HG03045 (cell line): Measurements from ENCODE around the gene NSG1.

Source experiments
- ATAC-seq: cut with Tn5 transposase; IDR thresholded peaks from one replicate; pipeline ENCODE4 v1.9.1; 2021; ENCODE audit warnings: mild to moderate bottlenecking, moderate library complexity; ENCODE audit not compliant: unreplicated experiment

The NSG1 gene

DNA sequence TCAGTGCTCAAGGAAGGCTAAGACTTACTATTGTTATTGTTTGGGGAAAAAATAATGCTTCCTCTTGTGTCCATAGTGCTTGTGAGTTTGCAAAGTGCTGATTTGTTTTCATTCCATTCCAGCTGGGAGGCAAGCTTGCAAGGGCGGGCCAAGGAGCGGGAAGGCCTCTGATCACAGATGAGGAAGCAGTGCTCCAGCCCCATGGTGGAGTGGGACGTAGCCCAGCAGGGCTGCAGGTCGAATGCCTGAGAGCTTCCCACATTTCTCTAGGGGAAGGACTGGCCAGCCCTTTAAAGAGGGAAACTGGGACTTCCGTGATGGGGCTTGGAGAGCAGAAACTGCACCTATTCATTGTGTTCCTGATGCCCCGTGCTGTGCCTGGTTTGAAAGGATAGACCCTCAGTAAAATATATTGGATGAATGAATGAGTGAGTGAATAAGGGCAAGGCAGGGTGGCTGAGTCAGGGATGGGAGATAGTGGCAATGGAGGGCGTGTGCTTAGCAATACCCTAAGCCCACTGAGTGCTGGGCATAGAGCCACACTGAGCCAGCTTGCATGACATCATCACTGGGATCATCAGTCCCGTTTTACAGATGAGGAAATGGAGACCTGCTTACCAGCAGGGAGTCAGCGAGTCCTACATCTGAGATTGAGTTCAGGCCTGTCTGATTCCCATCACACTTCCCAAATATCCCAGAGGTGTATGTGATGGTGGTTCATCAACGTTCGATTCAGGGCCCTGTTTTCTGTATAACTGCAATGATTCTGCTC is 17.9 kb upstream of the NSG1 start:
- no peak for ATAC-seq

DNA sequence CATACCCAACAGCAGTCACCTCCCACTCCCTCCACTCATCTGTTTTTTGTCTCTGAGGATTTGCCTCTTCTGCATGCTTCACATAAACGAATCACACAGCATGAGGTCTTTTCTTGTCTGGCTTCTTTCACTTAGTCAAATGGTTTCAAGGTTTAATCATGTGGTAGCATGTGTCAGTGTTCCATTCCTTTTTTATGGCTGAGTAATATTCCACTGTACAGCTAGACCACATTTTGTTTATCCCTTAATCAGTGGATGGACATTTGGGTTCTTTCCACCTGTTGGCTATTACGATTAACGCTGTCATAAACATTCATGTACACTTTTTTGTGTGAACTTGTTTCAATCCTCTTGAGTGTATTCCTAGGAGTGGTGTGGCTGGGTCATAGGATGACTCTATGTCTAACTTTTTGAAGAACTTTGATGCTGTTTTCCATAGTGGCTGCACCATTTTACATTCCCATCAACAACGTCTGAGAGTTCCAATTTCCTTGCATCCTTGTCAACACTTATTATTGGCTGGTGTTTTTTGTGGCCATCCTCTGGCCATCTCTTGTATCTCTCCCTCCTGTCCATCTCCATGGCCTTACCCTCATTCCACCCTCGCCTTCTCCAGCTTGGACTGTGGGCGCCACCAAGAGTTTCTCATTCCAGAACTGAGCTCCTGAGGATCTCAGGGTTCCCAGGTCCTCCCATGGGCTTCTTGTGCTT is 12.4 kb upstream of the NSG1 start:
- no peak for ATAC-seq

DNA sequence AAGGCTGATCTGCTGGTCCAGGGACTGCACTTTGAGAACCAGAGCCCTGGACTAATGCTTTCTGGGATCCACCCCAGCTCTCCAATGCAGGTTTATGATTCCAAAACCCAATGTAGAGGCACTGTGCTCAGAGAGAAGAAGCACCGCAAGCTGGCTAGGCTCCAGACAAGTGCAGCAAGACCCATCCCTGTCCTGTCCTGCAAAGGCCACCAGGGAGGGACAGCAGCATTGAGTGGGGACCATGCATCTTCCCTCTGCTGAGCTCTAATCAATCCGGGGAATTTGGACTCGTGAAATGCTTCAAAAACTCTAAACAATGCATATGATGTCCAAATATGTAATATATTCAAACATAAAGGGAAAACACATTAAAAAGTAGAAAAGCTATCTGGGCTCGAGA is 10.8 kb upstream of the NSG1 start:
- no peak for ATAC-seq

DNA sequence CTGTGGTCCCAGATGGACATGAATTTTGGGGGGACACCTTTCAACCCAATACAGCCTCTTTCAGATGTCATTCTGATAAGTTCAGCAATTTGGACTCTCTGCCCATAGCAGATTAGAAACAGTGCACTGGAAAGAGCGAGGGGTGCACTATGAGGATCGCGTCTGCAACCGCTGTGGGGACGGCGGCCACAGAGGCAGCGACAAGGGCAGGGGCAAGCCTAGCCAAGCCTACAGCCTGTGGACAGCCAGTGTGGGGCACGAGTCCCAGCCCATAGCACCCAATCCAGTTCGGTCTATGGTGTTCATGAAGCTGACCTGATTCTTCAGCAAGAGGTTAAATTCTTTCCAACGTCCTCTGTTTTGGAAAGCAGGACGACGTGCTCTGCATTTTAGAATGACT is 9.7 kb upstream of the NSG1 start:
- no peak for ATAC-seq

GRCh38 chr4:4377732-4378460 is 9.0 kb upstream of the NSG1 start:
- ATAC-seq, result no peak

DNA sequence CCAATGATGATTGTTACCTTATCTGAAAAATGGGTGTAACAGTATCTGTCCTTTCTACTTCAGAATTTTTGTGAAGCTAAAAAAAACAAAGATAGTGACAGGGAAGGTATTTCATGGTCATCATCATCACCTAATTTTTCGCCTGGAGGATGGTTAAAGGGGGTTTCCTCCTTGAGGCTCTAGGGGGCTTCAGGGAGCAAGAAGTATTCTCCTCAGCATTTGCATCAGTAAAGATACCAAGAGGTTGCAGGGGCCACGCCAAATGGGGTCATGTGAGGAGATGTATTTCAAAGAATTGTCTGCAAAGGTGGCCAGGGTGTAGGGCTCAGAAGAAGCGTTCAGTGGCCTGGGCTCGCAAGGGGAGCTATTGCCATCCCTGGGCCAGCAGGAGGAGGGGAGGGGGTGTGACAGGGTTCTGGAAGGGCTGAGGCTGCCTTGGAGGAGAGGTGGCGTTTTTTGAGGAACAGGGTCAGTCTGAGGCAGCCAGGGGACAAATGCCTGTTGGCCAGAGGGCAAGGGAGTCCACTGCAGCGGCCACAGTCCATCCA is 7.3 kb upstream of the NSG1 start:
- ATAC-seq, result no peak

- no peak for ATAC-seq
Measured at GRCh38 chr4:4383085-4383484, 3.8 kb upstream of the NSG1 start.

- ATAC-seq, result no peak
Measured at GRCh38 chr4:4384837-4385236, 2.1 kb upstream of the NSG1 start.

DNA sequence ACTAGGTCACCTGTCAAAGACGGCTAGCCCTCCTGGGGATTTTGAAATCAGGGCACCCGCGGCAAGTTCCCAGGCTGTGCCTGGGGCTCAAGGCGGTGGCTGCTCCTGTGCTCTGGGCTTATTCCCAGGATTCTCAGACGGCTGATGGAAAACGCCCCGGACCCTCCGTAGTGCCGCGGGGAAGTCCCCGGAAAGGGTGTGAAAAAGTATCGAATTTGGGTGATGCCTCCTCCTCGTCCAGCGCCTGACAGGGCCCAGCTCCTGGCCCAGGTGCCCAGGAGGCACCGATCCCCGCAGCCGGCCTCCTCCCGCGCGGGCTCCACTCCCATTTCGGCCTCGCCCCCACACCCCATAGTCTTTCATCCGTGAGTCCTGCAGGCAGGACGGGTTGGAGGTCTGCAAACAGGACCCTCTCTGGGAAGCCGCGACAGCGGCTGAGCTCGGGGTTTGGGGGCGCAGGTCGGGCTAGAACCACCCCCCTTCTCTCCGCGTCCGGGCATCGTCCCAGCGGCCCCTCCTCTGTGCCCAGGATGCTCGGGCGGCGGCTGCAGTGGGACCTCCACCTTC is 1.1 kb upstream of the NSG1 start:
- ATAC-seq, result no peak

GRCh38 chr4:4386296-4386735 is 586 bp upstream of the NSG1 start:
- ATAC-seq, result no peak

DNA sequence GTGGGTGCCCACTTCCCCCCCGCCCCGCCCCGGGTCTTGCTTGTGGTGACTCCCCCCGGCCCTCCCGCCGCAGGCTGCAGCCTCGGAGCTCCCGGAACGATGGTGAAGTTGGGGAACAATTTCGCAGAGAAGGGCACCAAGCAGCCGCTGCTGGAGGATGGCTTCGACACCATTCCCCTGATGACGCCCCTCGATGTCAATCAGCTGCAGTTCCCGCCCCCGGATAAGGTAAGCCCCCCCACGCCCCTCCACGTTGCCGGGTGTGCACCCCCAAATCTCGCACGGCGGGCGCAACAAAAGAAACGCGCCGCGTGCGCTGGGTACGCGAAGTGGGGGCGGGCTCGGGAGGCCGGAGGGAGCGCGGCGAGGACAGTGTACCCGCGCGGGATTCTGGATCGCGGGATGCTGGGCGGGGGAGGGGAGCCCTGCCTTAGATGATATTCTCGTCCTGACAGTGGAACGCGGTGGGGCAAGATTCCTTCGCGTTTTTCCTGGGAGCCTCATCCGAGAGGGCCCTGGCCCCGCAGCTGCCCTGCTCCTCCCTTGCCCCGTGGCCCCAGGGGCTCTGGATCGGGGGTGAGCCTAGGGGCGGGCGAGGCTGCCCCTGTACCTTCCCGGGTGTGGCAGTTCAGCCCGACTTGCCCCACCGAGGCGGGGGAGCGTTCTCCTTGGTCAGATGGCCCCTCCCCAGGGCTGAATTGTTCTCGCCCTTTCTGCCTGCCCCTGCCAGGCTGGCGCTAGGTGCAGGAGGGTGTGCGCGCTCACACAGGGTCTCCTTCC is 819 bp downstream of the NSG1 start:
- no peak for ATAC-seq

GRCh38 chr4:4388311-4388790 is 1.4 kb downstream of the NSG1 start:
- no peak for ATAC-seq

GRCh38 chr4:4388836-4389575 is 2.1 kb downstream of the NSG1 start:
- ATAC-seq, result no peak

- no peak for ATAC-seq
Measured at GRCh38 chr4:4390046-4390445, 3.1 kb downstream of the NSG1 start.

DNA sequence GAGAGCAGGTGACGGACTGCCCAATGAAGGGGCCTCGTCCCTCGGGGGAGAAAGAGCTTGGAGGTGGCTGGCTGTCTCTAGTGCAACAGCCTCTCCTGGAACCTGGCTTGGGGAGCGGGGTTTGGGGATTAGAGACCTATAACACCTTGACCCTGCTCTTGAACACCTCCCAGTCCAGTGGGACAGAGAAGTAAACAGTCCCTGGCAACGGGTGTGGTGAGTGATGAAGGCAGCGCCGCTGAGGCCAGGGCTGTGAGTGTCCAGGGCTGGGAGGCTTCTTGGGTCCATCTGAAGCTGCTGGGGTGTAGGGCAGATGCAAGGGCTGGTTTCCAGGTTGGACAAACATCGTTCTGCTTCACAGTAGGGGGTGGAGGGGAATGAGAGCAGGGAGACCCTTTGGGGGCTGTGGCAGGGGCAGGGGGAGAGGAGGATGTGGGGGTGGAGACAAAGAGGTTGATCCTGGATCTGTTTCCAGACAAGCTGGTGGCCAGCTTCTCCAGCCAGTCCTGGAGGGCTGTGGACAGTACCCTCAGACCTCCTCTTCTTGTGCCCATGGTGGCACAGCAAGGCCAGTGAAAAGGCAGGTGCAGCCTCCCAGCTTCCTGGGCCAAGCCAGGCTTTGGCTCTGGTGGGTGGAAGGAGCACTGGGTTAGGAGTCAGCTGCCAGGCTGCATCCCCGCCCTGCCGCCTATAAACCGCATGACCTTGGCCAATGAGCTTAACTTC is 3.8 kb downstream of the NSG1 start:
- ATAC-seq, result no peak

- no peak for ATAC-seq
Measured at GRCh38 chr4:4391866-4392265, 5.0 kb downstream of the NSG1 start.

- ATAC-seq, result no peak
Measured at GRCh38 chr4:4392501-4393183, 5.7 kb downstream of the NSG1 start.

DNA sequence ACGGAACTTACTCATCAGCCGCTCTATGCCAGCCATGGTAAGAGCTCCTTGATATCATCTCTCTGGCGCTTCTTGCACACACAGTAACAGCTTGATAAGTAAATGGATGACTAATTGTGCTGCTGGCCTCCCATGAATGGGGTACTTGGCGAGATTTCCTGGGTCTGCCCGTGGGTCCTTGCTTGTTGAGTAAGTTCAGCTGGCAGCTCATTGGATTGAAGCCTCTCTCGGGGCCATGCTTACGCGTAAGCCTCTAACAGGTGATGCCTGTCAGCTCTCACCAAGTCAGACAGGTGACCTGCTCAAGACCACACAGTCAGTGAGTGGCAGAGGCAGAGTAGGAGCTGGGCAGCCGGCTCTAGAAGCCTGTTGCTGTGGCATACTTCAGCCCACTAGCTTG is 7.7 kb downstream of the NSG1 start:
- ATAC-seq, result no peak
